Uterus (tissue), 2 donors: ENCODE measurements around the gene COG7.

ENCODE experiments used
- POLR2A ChIP-seq, 2 donors: fragments of 450-650 bp; IDR thresholded peaks; one replicate each; pipeline ENCODE4 v1.6.1; 2016; ENCODE audit warnings: antibody characterized with exemption in 2 of 2, mild to moderate bottlenecking in 1 of 2, moderate library complexity in 1 of 2
- TF ChIP-seq, protein P1 (sequence below), 4 experiments: fragments of 200-600 bp in 2 of 4; fragments of 450-650 bp in 2 of 4; sonication (generic) in 2 of 4; IDR thresholded peaks; one replicate each; pipeline ENCODE4 v1.5.1; 2016 to 2019; ENCODE audit warnings: antibody characterized with exemption in 4 of 4, mild to moderate bottlenecking in 2 of 4, moderate library complexity in 1 of 4

DNA sequence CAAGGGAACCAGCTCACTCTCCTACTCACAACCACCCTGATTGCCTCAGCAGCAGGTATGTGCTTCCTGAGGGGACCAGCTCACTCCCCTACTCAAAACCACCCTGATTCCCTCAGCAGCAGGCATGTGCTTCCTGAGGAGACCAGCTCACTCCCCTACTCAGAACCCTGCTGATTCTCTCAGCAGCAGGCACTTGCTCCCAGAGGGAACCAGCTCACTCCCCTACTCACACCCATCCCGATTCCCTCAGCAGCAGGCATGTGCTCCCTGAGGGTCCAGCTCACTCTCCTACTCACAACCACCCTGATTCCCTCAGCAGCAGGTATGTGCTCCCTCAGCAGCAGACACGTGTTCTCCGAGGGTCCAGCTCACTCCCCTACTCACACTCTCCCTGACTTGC, 26.1 kb upstream of the COG7 start:
- TF ChIP-seq, protein P1, sequence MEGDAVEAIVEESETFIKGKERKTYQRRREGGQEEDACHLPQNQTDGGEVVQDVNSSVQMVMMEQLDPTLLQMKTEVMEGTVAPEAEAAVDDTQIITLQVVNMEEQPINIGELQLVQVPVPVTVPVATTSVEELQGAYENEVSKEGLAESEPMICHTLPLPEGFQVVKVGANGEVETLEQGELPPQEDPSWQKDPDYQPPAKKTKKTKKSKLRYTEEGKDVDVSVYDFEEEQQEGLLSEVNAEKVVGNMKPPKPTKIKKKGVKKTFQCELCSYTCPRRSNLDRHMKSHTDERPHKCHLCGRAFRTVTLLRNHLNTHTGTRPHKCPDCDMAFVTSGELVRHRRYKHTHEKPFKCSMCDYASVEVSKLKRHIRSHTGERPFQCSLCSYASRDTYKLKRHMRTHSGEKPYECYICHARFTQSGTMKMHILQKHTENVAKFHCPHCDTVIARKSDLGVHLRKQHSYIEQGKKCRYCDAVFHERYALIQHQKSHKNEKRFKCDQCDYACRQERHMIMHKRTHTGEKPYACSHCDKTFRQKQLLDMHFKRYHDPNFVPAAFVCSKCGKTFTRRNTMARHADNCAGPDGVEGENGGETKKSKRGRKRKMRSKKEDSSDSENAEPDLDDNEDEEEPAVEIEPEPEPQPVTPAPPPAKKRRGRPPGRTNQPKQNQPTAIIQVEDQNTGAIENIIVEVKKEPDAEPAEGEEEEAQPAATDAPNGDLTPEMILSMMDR (IDR thresholded peaks at IDR 0.05): no peak
- TF ChIP-seq POLR2A (IDR thresholded peaks at IDR 0.05): no peak
